Aorta (tissue), 5 donors: ENCODE measurements around the gene PTPN22. TPM values are rescaled to one million over a fixed set of nuclear protein-coding genes. Genes with fewer than 3 reads are reported as not detected.
A peak's percentile ranks its signal among the peaks of the same experiment; 100 is the strongest.

ENCODE experiments used
- ATAC-seq: fragments of 200-7000 bp; cut with Tn5 transposase; one replicate; pipeline ENCODE4 v1.9.1; 2022; ENCODE audit warnings: moderate library complexity; ENCODE audit not compliant: low FRiP score
- DNase-seq, 2 donors: peaks; one replicate each; pipeline ENCODE4 v3.0.0-alpha.2; 2020
- H3K27ac ChIP-seq, 2 donors: one replicate each; pipeline ENCODE4 v1.5.1; 2013; ENCODE audit warnings: low read length in 2 of 2, mild to moderate bottlenecking in 2 of 2, moderate library complexity in 2 of 2, control low read depth in 1 of 2, inconsistent platforms in 1 of 2, low read depth in 1 of 2
- H3K27me3 ChIP-seq, 2 donors: one replicate each; pipeline ENCODE4 v1.6.1; 2013; ENCODE audit warnings: control low read depth in 1 of 2, low read length in 1 of 2, mild to moderate bottlenecking in 1 of 2, moderate library complexity in 1 of 2; ENCODE audit not compliant: insufficient read depth in 2 of 2, control insufficient read depth in 1 of 2
- H3K36me3 ChIP-seq, 2 donors: one replicate each; pipeline ENCODE4 v1.6.1; 2013; ENCODE audit warnings: control low read depth in 1 of 2, low read length in 1 of 2, mild to moderate bottlenecking in 1 of 2; ENCODE audit not compliant: insufficient read depth in 2 of 2, control insufficient read depth in 1 of 2
- H3K4me1 ChIP-seq, 2 donors: one replicate each; pipeline ENCODE4 v1.6.1; 2013; ENCODE audit warnings: low read length in 2 of 2, control low read depth in 1 of 2, mild to moderate bottlenecking in 1 of 2, moderate library complexity in 1 of 2; ENCODE audit not compliant: insufficient read depth in 2 of 2, control insufficient read depth in 1 of 2
- H3K4me3 ChIP-seq, 2 donors: one replicate each; pipeline ENCODE4 v1.5.1; 2013; ENCODE audit warnings: low read length in 2 of 2, control low read depth in 1 of 2, mild to moderate bottlenecking in 1 of 2
- H3K9me3 ChIP-seq: one replicate; pipeline ENCODE4 v1.6.1; 2013; ENCODE audit warnings: mild to moderate bottlenecking, low read length; ENCODE audit not compliant: control insufficient read depth
- WGBS, 2 donors: extraction: QIAGEN DNeasy Blood & Tissue Kit; methylation state at CpG; one replicate each; pipeline ENCODE4 v1.1.7; 2013; 5-methylcytosine and 5-hydroxymethylcytosine counted together
- intact Hi-C, 2 donors: fragments of 100-400 bp; cut with DNase I; formaldehyde crosslinking; loops; one replicate each; pipeline versions ENCODE4 v1.14.2 to v1.15.0; 2022
- polyA plus RNA-seq, 2 donors: library from polyadenylated mRNA; stranded (reverse); fragments of 200-250 nt; gene quantifications; one replicate each; pipeline ENCODE4 v1.2.3, GENCODE V29; 2013
- total RNA-seq, 2 donors: library from RNA; stranded (reverse); fragmentation: NEBNext Ultra II Directional; extraction: Animal tissue kit (Norgen Biotek cat#: 25700); gene quantifications; one replicate each; pipeline ENCODE4 v1.2.1, GENCODE V29; 2021
- donor health status: healthy with polysubstance abuse.
- donor health status: Bipolar disorder and iron deficiency.
- donor health status: DM: no; HTN: no; CAD: no.
- donor health status: DM: no; HTN: no; CAD: no.
- donor health status: DM: yes; HTN: yes; CAD: no.

The PTPN22 gene
- total and polyA plus RNA-seq, 4 donors = 0.50 to 6.7 (median 2.6) TPM

DNA sequence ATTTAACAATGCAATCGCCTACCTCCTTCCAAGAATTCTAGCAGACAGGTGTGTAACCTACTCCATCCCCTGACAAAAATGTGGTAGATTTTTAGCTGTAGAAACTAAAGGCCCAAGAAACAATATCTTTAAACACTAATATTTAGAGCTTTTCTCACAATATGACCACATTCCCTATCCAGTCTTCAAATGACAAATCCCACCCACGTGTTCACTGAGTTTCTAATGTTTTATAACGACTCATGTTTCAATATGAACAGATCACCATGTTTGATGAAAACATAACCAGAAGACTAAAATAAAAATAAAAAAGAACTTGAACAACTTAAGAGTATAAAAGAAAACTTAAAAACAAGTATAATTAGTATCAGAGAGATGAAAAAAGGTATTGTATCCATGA, 83.8 kb downstream of the PTPN22 start:
- Histone ChIP-seq H3K9me3 (no peaks in the 10 kb centered on the region), H3K27ac (no peak overlapping the region), H3K4me1 (peaks cover 2 to 3% of the 10 kb centered on the region in 2 donors), H3K4me3 (no peak overlapping the region), H3K36me3 (peaks cover 0 to 5% of the 10 kb centered on the region in 2 donors), H3K27me3 (no peaks in the 10 kb centered on the region)
- DNase-seq = no peak
- no peak for ATAC-seq
- 92 to 93% methylated on average over 3 of the region's 3 CpGs for WGBS, 2 donors
- intact Hi-C loops = no loop called here

DNA sequence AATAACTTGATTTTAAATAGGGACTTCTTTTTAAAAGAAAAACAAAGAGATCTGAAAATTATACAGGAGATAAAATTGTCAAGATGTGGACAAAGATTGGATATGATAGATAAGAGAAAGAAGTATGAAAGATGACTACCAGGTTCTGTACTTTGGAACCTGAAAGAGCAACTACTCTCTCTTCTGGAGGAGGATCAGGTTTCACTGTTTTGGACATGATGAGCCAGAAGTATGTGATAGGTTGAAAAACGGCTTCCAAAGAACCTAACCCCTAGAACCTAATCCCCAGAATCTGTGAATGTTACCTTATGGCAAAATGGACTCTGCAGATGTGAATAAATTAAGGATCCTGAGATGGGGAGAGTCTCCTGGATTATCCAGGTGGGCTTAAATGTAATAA, 85.4 kb downstream of the PTPN22 start:
- intact Hi-C loops = no loop called here
- peaks cover 0 to 5% of the 10 kb centered on the region in 2 donors for H3K36me3 ChIP-seq
- no peak for ATAC-seq
- H3K4me1 ChIP-seq = peaks cover 2 to 4% of the 10 kb centered on the region in 2 donors
- no peak for DNase-seq
- no peak overlapping the region for H3K4me3 ChIP-seq
- no peaks in the 10 kb centered on the region for H3K9me3 ChIP-seq
- H3K27ac ChIP-seq = no peak overlapping the region
- 52 to 63% methylated on average over 1 of the region's 1 CpG for WGBS, 2 donors
- H3K27me3 ChIP-seq = no peaks in the 10 kb centered on the region

DNA sequence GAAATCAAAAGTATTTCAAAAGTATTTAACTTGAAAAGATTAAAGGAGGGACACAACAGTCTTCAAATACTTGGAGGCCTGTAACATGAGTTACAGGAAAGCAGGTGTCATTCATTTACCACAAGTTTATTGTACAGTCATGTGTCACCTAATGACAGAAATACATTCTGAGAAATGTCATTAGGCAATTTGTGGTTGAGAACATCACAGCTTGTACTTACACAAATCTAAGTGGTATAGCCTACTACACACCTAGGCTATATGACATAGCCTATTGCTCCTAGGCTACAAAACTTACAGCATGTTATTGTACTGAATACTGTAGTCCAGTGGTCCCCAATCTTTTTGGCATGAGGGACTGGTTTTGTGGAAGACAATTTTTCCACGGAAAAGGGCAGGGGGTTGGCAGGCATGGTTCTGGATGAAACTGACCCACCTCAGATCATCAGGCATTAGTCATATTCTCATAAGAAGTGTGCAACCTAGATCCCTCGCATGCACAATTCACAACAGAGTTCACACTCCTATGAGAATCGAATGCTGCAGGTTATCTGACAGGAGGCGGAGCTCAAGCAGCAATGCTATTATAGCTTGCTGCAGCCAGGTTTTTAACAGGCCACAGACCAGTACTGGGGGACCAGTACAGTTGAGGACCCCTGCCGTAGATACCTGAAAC, 87.3 kb downstream of the PTPN22 start:
- 75 to 77% methylated on average over 5 of the region's 5 CpGs for WGBS, 2 donors
- Histone ChIP-seq H3K27me3 (no peaks in the 10 kb centered on the region), H3K27ac (no peak overlapping the region), H3K4me1 (peaks cover 2 to 4% of the 10 kb centered on the region in 2 donors), H3K4me3 (no peak overlapping the region), H3K36me3 (peaks cover 0 to 2% of the 10 kb centered on the region in 2 donors), H3K9me3 (no peaks in the 10 kb centered on the region)
- intact Hi-C loops = no loop called here
- DNase-seq = no peak
- no peak for ATAC-seq

DNA sequence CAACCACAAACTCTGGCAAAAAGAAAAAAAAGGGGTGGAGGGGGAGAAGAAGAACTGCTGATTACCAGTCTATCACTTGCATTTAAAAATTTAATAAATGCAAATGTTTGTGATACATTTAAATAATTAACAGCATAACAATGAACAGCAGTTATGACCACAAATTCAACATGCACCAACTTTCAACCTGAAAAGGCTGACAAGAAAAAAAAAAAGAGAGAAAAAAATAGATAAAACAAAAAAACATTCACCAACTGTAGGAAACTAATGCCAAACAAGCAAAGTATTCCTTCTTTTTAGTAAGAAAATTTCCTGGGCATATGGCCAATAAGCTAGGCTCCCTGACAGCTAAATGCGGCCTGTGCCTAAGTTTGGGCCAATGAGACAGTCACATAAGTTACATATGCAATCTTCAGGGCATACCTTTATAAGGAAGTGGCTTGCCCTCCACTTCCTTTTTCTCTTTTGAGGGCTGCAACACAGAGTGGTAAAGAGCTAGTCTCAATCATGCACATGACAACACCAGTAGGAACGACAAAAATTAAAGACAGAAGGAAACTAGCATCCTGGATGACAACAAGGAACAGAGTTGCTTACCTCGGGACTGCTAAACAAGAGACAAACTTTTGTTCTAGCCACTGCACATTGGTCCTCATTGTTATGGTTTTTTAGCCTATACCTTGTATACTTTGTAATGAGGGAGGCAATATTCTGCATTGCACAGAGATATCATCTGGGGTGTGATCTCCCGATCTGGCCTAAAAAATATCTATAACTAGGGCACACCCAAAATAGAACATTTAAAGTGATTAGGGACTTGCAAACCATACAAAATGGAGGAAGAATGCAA, 88.0 kb downstream of the PTPN22 start:
- ATAC-seq = peak; percentile 59

DNA sequence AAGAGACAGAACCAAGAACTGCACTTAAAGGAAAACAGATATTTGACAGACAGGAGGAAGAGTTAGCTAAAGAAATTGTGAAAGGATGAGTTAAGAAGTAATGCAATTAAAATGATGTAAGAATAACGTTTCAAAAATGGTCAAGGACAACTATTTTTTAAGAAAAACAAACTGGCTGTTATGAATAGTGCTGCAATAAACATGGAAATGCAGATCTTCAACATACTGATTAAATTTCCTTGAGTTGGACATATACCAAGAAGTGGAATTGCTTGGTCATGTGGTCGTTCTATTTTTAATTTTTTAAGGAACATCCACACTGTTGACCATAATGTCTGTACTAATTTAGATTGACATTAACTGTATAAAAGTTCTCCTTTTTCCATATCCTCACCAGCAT, 89.1 kb downstream of the PTPN22 start:
- ATAC-seq = no peak
- Histone ChIP-seq H3K4me1 (peaks cover 2% of the 10 kb centered on the region in 2 donors), H3K9me3 (no peaks in the 10 kb centered on the region), H3K36me3 (no peaks in the 10 kb centered on the region), H3K27me3 (no peaks in the 10 kb centered on the region), H3K4me3 (no peak overlapping the region), H3K27ac (no peak overlapping the region)
- intact Hi-C loops = no loop called here
- DNase-seq = no peak
- WGBS, 2 donors = 24 to 28% methylated on average over 2 of the region's 2 CpGs

More for the DNA sequence above, 88.0 kb downstream of the PTPN22 start:
- no peaks in the 10 kb centered on the region for H3K36me3 ChIP-seq
- WGBS, 2 donors = 38 to 44% methylated on average over 4 of the region's 4 CpGs
- H3K9me3 ChIP-seq = no peaks in the 10 kb centered on the region
- peak in 1 of 2 donors; percentile 51 for DNase-seq
- no peak overlapping the region for H3K4me3 ChIP-seq
- no peaks in the 10 kb centered on the region for H3K27me3 ChIP-seq
- H3K27ac ChIP-seq = no peak overlapping the region
- H3K4me1 ChIP-seq = peaks cover 2% of the 10 kb centered on the region in 2 donors
- intact Hi-C loops = no loop called here

DNA sequence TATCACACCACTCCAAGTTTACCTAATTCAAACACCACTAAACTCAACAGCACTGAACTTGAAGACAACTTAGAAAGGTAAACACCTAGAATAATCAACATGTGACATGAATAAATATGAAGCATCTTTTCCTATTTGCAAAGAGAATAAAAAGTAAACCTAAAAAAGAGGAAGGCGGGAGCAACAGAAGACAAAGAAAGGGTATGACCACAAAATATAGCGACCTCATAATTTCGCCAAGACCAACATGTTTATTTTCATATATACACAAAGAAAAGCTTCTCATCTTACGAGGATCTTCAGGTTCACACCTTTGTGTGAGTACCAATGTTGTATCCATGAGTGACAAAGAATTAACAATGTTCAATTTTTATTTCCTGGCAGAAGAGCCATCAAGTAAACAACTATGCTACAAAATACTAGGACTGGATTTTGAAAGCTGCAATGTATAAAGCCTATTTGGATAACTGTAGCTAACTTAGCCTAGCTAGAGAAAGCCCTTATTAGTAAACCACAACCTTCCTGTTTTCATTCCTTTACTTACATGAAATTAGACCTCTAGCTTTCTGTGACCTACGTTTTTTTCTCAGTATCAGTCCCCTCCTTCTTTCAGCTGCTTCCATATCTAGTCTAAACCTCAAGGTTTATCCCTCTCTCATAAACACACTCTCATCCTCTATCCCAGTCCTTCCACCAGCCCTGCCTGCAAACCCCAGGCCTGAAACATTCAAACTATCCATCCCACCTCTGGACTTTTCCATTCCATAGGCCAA, 91.0 kb downstream of the PTPN22 start:
- H3K27ac ChIP-seq = no peak overlapping the region
- no peaks in the 10 kb centered on the region for H3K9me3 ChIP-seq
- H3K4me1 ChIP-seq = peaks cover 2% of the 10 kb centered on the region in 2 donors
- no peak overlapping the region for H3K4me3 ChIP-seq
- WGBS, 2 donors = 86 to 90% methylated on average over 5 of the region's 5 CpGs
- intact Hi-C loops = no loop called here
- H3K27me3 ChIP-seq = no peaks in the 10 kb centered on the region
- H3K36me3 ChIP-seq = peaks cover 0 to 2% of the 10 kb centered on the region in 2 donors
- no peak for ATAC-seq
- no peak for DNase-seq

DNA sequence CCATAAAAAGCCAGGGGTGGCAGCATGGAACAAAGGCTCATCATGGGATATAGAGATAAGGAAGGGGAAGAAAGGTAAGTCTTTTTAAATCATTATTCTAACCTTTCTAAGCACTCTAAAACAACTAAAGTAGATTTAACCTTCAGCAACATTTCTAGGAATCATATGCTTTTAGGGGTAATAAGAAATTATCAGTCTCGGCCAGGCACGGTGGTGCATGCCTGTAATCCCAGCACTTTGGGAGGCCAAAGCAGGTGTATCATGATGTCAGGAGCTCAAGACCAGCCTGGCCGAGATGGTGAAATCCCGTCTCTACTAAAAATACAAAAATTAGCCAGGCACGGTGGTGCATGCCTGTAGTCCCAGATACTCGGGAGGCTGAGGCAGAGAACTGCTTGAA, 92.0 kb downstream of the PTPN22 start:
- DNase-seq (no peak), ATAC-seq (no peak)
- no peaks in the 10 kb centered on the region for H3K27me3 ChIP-seq
- intact Hi-C loops = no loop called here
- H3K27ac ChIP-seq = no peak overlapping the region
- H3K36me3 ChIP-seq = peaks cover 0 to 2% of the 10 kb centered on the region in 2 donors
- WGBS, 2 donors = 92 to 95% methylated on average over 6 of the region's 6 CpGs
- H3K9me3 ChIP-seq = no peaks in the 10 kb centered on the region
- peaks cover 2% of the 10 kb centered on the region in 2 donors for H3K4me1 ChIP-seq
- H3K4me3 ChIP-seq = no peak overlapping the region

DNA sequence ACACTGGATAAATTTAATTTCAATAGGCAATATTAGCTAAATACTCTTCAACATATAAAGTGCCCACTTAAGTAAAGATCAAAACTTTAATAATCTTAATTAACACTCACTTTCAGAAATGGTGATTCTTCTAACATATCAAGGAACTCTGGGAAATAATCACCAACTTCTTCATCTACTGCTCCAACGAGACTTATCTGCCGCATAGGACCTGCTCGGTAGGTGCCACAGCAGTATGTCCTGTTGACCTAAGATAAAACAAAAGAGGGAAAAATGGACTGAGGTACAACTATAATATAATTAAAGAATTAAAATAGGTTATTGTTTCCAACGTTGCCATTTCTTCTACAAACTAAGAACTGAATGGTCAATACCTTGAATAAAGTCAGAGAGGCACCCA, 94.0 kb downstream of the PTPN22 start:
- no peak for DNase-seq
- intact Hi-C loops = no loop called here
- no peak overlapping the region for H3K27ac ChIP-seq
- H3K27me3 ChIP-seq = no peaks in the 10 kb centered on the region
- 87% methylated on average over 4 of the region's 4 CpGs for WGBS, 2 donors
- H3K36me3 ChIP-seq = peaks cover 0 to 2% of the 10 kb centered on the region in 2 donors
- no peak for ATAC-seq
- peaks cover 0 to 2% of the 10 kb centered on the region in 2 donors for H3K4me1 ChIP-seq
- H3K9me3 ChIP-seq = no peaks in the 10 kb centered on the region
- no peak overlapping the region for H3K4me3 ChIP-seq
